Kasumi-1 (cell line): ENCODE results near the gene PIK3R2.
"Not testable (repeated sequence)": the region's sequence is repeated elsewhere in the genome, so short reads cannot be mapped to it uniquely, and the experiment has no call there.

Experiments used
- DNase-seq, 2 experiments: peaks; one replicate each; lab custom pipeline; 2025; lab: John Stamatoyannopoulos, UW

The PIK3R2 gene

GRCh38 chr19:18152817-18153555 lies at the start of gene PIK3R2:
Gene PIK3R2, plus strand, starts transcription at chr19:18153163. Its CDS starts 2,717 bp downstream, at chr19:18155880.
- peak; percentile 96 to 98 for DNase-seq

- DNase-seq = no peak
Measured at GRCh38 chr19:18104793-18105131, 48.2 kb upstream of the PIK3R2 start.

- not testable (repeated sequence) for DNase-seq
Measured at GRCh38 chr19:18105259-18105658, 47.7 kb upstream of the PIK3R2 start.

- no peak for DNase-seq
Measured at GRCh38 chr19:18107235-18107634, 45.7 kb upstream of the PIK3R2 start.

- DNase-seq = no peak
Measured at GRCh38 chr19:18108897-18109296, 44.1 kb upstream of the PIK3R2 start.

GRCh38 chr19:18109341-18109732 lies 43.6 kb upstream of the PIK3R2 start:
- DNase-seq = no peak

GRCh38 chr19:18109733-18110608 lies 43.0 kb upstream of the PIK3R2 start:
- no peak for DNase-seq

- DNase-seq = no peak
Measured at GRCh38 chr19:18110609-18111232, 42.2 kb upstream of the PIK3R2 start.

GRCh38 chr19:18112989-18113478 lies 39.9 kb upstream of the PIK3R2 start:
- DNase-seq = peak; percentile 66 to 84

GRCh38 chr19:18113827-18114226 lies 39.1 kb upstream of the PIK3R2 start:
- no peak for DNase-seq

GRCh38 chr19:18114483-18114882 lies 38.5 kb upstream of the PIK3R2 start:
- no peak for DNase-seq

- no peak for DNase-seq
Measured at GRCh38 chr19:18117364-18117691, 35.6 kb upstream of the PIK3R2 start.

- DNase-seq = peak; percentile 74 to 75
Measured at GRCh38 chr19:18117692-18118378, 35.1 kb upstream of the PIK3R2 start.

- DNase-seq = no peak
Measured at GRCh38 chr19:18118420-18119012, 34.4 kb upstream of the PIK3R2 start.

- no peak for DNase-seq
Measured at GRCh38 chr19:18119013-18119716, 33.8 kb upstream of the PIK3R2 start.

- DNase-seq = no peak
Measured at GRCh38 chr19:18119717-18120105, 33.3 kb upstream of the PIK3R2 start.

GRCh38 chr19:18120127-18120526 lies 32.8 kb upstream of the PIK3R2 start:
- no peak for DNase-seq

GRCh38 chr19:18121166-18121565 lies 31.8 kb upstream of the PIK3R2 start:
- DNase-seq = no peak

GRCh38 chr19:18122424-18122823 lies 30.5 kb upstream of the PIK3R2 start:
- DNase-seq = no peak

- no peak for DNase-seq
Measured at GRCh38 chr19:18122860-18123795, 29.8 kb upstream of the PIK3R2 start.
